ENCODE results near the gene RSBN1L. TPM values are rescaled to one million over a fixed set of nuclear protein-coding genes. Genes with fewer than 3 reads are reported as not detected.

RSBN1L gene
- polyA plus RNA-seq, 1 of the 3 experiments (the other 2 are of a cell fraction) = 6.5 TPM

DNA sequence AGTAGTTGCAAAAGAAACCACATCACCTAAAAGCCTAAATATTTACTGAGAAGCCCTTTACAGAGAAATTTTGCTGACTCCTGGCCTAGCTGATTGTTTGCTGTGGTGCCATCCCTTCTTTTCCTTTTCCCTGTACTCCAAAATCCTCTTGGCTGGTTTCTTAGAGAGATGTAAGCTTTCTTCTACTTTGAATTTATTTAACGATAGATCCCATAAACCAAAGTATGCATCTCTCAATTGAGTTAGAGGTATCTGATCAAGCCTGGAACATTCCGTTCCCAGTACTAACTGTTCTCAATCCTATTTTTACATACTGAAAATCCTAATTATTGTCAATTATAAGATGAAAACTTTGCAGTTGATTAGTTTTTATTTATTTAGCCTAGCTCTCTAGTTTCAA, 95.7 kb downstream of the RSBN1L start:
- CTCF ChIA-PET = interaction anchor here (0.6 to 1.0 kb wide), 2 partner anchors 140 to 144 kb away, joined by 3 read pairs; no protein-coding TSS in a partner anchor
- WGBS (ENCODE audit: low lambda C conversion rate) = 91% methylated on average over 2 of the region's 2 CpGs
- no peak overlapping the region for H2AFZ ChIP-seq (ENCODE audit: low read depth)
- H3K27me3 ChIP-seq (ENCODE audit: insufficient read depth) = no peaks in the 10 kb centered on the region
- H3K9me3 ChIP-seq = no peaks in the 10 kb centered on the region
- no peak overlapping the region for H3K9ac ChIP-seq
- H3K27ac ChIP-seq (ENCODE audit: low read depth in 2 of 2, low read length in 1 of 2) = no peak overlapping the region; a peak in 1 of 4 replicates
- no peak overlapping the region for H3K4me2 ChIP-seq
- H3K79me2 ChIP-seq (ENCODE audit: insufficient read depth) = peaks cover 42% of the 10 kb centered on the region
- no peak for DNase-seq
- TF ChIP-seq MEF2A (IDR thresholded peaks at IDR 0.05; ENCODE audit: borderline replicate concordance, low read depth) = no peak
- no peak for TF ChIP-seq MXI1 (IDR thresholded peaks at IDR 0.05; ENCODE audit: low read depth, low read length)
- TF ChIP-seq, protein P1, sequence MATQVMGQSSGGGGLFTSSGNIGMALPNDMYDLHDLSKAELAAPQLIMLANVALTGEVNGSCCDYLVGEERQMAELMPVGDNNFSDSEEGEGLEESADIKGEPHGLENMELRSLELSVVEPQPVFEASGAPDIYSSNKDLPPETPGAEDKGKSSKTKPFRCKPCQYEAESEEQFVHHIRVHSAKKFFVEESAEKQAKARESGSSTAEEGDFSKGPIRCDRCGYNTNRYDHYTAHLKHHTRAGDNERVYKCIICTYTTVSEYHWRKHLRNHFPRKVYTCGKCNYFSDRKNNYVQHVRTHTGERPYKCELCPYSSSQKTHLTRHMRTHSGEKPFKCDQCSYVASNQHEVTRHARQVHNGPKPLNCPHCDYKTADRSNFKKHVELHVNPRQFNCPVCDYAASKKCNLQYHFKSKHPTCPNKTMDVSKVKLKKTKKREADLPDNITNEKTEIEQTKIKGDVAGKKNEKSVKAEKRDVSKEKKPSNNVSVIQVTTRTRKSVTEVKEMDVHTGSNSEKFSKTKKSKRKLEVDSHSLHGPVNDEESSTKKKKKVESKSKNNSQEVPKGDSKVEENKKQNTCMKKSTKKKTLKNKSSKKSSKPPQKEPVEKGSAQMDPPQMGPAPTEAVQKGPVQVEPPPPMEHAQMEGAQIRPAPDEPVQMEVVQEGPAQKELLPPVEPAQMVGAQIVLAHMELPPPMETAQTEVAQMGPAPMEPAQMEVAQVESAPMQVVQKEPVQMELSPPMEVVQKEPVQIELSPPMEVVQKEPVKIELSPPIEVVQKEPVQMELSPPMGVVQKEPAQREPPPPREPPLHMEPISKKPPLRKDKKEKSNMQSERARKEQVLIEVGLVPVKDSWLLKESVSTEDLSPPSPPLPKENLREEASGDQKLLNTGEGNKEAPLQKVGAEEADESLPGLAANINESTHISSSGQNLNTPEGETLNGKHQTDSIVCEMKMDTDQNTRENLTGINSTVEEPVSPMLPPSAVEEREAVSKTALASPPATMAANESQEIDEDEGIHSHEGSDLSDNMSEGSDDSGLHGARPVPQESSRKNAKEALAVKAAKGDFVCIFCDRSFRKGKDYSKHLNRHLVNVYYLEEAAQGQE (IDR thresholded peaks at IDR 0.05; ENCODE audit: low read depth, low read length) = no peak
- TF ChIP-seq, protein P2, sequence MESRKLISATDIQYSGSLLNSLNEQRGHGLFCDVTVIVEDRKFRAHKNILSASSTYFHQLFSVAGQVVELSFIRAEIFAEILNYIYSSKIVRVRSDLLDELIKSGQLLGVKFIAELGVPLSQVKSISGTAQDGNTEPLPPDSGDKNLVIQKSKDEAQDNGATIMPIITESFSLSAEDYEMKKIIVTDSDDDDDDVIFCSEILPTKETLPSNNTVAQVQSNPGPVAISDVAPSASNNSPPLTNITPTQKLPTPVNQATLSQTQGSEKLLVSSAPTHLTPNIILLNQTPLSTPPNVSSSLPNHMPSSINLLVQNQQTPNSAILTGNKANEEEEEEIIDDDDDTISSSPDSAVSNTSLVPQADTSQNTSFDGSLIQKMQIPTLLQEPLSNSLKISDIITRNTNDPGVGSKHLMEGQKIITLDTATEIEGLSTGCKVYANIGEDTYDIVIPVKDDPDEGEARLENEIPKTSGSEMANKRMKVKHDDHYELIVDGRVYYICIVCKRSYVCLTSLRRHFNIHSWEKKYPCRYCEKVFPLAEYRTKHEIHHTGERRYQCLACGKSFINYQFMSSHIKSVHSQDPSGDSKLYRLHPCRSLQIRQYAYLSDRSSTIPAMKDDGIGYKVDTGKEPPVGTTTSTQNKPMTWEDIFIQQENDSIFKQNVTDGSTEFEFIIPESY (IDR thresholded peaks at IDR 0.05; ENCODE audit: borderline replicate concordance, low read depth) = no peak
- TF ChIP-seq FOXM1 (IDR thresholded peaks at IDR 0.05; ENCODE audit: low read depth) = no peak
- TF ChIP-seq GABPA (IDR thresholded peaks at IDR 0.05; ENCODE audit: low read depth) = no peak
- TF ChIP-seq POLR2AphosphoS5 (IDR thresholded peaks at IDR 0.05; ENCODE audit: low read depth, low read length) = no peak
- no peak for TF ChIP-seq YY1 (IDR thresholded peaks at IDR 0.05; ENCODE audit: low read depth)
- TF ChIP-seq RFX5 (IDR thresholded peaks at IDR 0.05; ENCODE audit: low read length) = no peak
- TF ChIP-seq, protein P3, sequence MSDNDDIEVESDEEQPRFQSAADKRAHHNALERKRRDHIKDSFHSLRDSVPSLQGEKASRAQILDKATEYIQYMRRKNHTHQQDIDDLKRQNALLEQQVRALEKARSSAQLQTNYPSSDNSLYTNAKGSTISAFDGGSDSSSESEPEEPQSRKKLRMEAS (IDR thresholded peaks at IDR 0.05; ENCODE audit: low read depth) = no peak
- TF ChIP-seq EP300 (IDR thresholded peaks at IDR 0.05; ENCODE audit: borderline replicate concordance in 1 of 2, low read depth in 1 of 2, low read length in 1 of 2) = no peak
- TF ChIP-seq RXRA (IDR thresholded peaks at IDR 0.05; ENCODE audit: borderline replicate concordance, low read depth) = no peak
- H4K20me1 ChIP-seq (ENCODE audit: insufficient read depth) = 0 out of 2 replicates have a peak, but pooled peaks cover 4% of the 10 kb centered on the region
- no peaks in the 10 kb centered on the region for H3K9me2 ChIP-seq
- H3K4me1 ChIP-seq (ENCODE audit: control insufficient read depth in 1 of 2, insufficient read depth in 2 of 2, low read depth in 1 of 2, low read length in 1 of 2) = peaks cover 0 to 5% of the 10 kb centered on the region in 2 experiments; a peak in 2 of 4 replicates
- H3K36me3 ChIP-seq (replicated peaks in 1 of 2; ENCODE audit: control insufficient read depth in 1 of 2, insufficient read depth in 2 of 2, low read length in 1 of 2) = peaks cover 12 to 26% of the 10 kb centered on the region in 2 experiments
- no peak overlapping the region for H3K4me3 ChIP-seq (ENCODE audit: low read depth in 2 of 2, low read length in 1 of 2)
- H3F3A ChIP-seq (replicated peaks; ENCODE audit: insufficient read depth) = peaks cover 17% of the 10 kb centered on the region
- POLR2A ChIA-PET = no interaction called here
